ENCODE data around the gene PAPSS1.

- TF ChIP-seq EP300 (IDR thresholded peaks at IDR 0.05) = no peak
- TF ChIP-seq POLR2AphosphoS5 (IDR thresholded peaks at IDR 0.05) = no peak
- TF ChIP-seq CTCF (IDR thresholded peaks at IDR 0.05) = no peak
Observed at GRCh38 chr4:107755841-107756356, 35.9 kb upstream of the PAPSS1 start.
